Measurements from ENCODE around the gene OPA1. TPM values are rescaled to one million over a fixed set of nuclear protein-coding genes. Genes with fewer than 3 reads are reported as not detected.

OPA1 gene
- total RNA-seq, 1 experiment from 2014 or later, result 89.7 TPM

- DNase-seq (ENCODE audit: low read depth), result no peak
Measured at GRCh38 chr3:193704431-193704830, 111.4 kb downstream of the OPA1 start.

GRCh38 chr3:193708270-193708669, 115.3 kb downstream of the OPA1 start:
- DNase-seq (ENCODE audit: low read depth), result no peak

- no peak for DNase-seq (ENCODE audit: low read depth)
Measured at GRCh38 chr3:193710286-193711165, 117.5 kb downstream of the OPA1 start.

GRCh38 chr3:193711166-193711485, 118.1 kb downstream of the OPA1 start:
- no peak for DNase-seq (ENCODE audit: low read depth)

- DNase-seq (ENCODE audit: low read depth), result no peak
Measured at GRCh38 chr3:193711523-193711963, 118.5 kb downstream of the OPA1 start.

- no peak for DNase-seq (ENCODE audit: low read depth)
Measured at GRCh38 chr3:193711964-193712598, 119.1 kb downstream of the OPA1 start.

GRCh38 chr3:193712938-193713337, 119.9 kb downstream of the OPA1 start:
- DNase-seq (ENCODE audit: low read depth), result no peak

- no peak for DNase-seq (ENCODE audit: low read depth)
Measured at GRCh38 chr3:193714523-193715137, 121.6 kb downstream of the OPA1 start.

GRCh38 chr3:193716150-193716549, 123.1 kb downstream of the OPA1 start:
- no peak for DNase-seq (ENCODE audit: low read depth)

GRCh38 chr3:193719735-193720134, 126.7 kb downstream of the OPA1 start:
- no peak for DNase-seq (ENCODE audit: low read depth)

- DNase-seq (ENCODE audit: low read depth), result no peak
Measured at GRCh38 chr3:193720169-193720568, 127.2 kb downstream of the OPA1 start.

GRCh38 chr3:193722566-193722965, 129.6 kb downstream of the OPA1 start:
- no peak for DNase-seq (ENCODE audit: low read depth)

GRCh38 chr3:193727089-193727488, 134.1 kb downstream of the OPA1 start:
- DNase-seq (ENCODE audit: low read depth), result no peak

GRCh38 chr3:193728429-193729087, 135.6 kb downstream of the OPA1 start:
- DNase-seq (ENCODE audit: low read depth), result no peak

GRCh38 chr3:193729088-193729465, 136.1 kb downstream of the OPA1 start:
- no peak for DNase-seq (ENCODE audit: low read depth)

- no peak for DNase-seq (ENCODE audit: low read depth)
Measured at GRCh38 chr3:193729601-193730000, 136.6 kb downstream of the OPA1 start.

GRCh38 chr3:193730511-193730910, 137.5 kb downstream of the OPA1 start:
- no peak for DNase-seq (ENCODE audit: low read depth)

- DNase-seq (ENCODE audit: low read depth), result no peak
Measured at GRCh38 chr3:193730976-193731375, 138.0 kb downstream of the OPA1 start.

- no peak for DNase-seq (ENCODE audit: low read depth)
Measured at GRCh38 chr3:193731656-193732055, 138.6 kb downstream of the OPA1 start.

GRCh38 chr3:193732391-193732790, 139.4 kb downstream of the OPA1 start:
- DNase-seq (ENCODE audit: low read depth), result peak; percentile 85

- no peak for DNase-seq (ENCODE audit: low read depth)
Measured at GRCh38 chr3:193732827-193733226, 139.8 kb downstream of the OPA1 start.
